Fibroblast of pulmonary artery (primary cell): Measurements from ENCODE around the gene OTX2.

ENCODE experiments used
- DNase-seq: peaks from one replicate; pipeline ENCODE4 v3.0.0-alpha.2; 2010; ENCODE audit warnings: low read depth
- H3K4me3 ChIP-seq: replicated peaks from 2 replicates; pipeline ENCODE4 v1.5.1; 2011; ENCODE audit warnings: low read depth, mild to moderate bottlenecking, control low read depth, low read length, moderate library complexity
- TF ChIP-seq, protein P1 (sequence below): IDR thresholded peaks from 2 replicates; pipeline ENCODE4 v1.5.1; 2011; ENCODE audit warnings: mild to moderate bottlenecking, control low read depth, low read length, inconsistent platforms; ENCODE audit errors: missing control alignments

Gene OTX2

DNA sequence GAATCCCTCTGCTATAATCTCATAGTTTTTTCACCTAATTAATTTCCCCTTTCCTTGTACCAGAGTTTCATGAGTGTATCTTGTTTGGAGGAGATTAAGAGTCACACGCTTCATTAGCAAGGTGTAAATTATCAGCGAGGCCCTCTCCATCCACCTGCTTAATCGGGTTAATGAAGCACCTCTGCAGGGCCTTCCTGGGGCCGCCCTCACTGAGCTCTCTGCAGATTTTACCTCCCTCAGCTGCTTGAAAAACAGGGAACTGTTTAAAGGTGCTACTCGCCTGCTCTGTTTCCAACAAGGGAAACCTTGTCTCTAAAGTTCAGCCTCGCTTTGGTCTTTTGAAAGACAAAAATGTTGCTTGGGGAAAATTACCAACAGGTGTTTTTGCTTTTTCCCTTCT, 35.8 kb downstream of the OTX2 start:
- H3K4me3 ChIP-seq: no peak overlapping the region
- DNase-seq: no peak
- TF ChIP-seq, protein P1, sequence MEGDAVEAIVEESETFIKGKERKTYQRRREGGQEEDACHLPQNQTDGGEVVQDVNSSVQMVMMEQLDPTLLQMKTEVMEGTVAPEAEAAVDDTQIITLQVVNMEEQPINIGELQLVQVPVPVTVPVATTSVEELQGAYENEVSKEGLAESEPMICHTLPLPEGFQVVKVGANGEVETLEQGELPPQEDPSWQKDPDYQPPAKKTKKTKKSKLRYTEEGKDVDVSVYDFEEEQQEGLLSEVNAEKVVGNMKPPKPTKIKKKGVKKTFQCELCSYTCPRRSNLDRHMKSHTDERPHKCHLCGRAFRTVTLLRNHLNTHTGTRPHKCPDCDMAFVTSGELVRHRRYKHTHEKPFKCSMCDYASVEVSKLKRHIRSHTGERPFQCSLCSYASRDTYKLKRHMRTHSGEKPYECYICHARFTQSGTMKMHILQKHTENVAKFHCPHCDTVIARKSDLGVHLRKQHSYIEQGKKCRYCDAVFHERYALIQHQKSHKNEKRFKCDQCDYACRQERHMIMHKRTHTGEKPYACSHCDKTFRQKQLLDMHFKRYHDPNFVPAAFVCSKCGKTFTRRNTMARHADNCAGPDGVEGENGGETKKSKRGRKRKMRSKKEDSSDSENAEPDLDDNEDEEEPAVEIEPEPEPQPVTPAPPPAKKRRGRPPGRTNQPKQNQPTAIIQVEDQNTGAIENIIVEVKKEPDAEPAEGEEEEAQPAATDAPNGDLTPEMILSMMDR: no peak

DNA sequence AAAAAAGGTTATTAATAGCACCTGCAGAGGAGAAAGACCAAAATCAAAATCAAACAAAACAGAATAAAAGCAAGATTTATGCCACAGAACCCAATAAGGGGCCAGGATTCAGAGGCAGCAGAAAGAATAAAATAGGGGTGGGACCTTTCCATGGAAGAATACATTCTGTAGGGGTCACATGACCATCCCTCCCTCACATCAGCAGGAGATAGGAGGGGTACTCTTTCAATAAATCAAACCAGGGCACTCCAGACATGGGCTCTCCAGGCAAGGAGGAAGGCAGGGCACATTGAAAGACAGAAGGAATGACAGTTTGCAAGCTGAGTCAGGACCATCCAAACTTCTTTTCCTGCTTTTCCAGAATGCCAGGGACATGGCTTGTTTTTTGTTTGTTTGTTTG, 39.8 kb downstream of the OTX2 start:
- DNase-seq: no peak
- no peak overlapping the region for H3K4me3 ChIP-seq
- TF ChIP-seq, protein P1: no peak

DNA sequence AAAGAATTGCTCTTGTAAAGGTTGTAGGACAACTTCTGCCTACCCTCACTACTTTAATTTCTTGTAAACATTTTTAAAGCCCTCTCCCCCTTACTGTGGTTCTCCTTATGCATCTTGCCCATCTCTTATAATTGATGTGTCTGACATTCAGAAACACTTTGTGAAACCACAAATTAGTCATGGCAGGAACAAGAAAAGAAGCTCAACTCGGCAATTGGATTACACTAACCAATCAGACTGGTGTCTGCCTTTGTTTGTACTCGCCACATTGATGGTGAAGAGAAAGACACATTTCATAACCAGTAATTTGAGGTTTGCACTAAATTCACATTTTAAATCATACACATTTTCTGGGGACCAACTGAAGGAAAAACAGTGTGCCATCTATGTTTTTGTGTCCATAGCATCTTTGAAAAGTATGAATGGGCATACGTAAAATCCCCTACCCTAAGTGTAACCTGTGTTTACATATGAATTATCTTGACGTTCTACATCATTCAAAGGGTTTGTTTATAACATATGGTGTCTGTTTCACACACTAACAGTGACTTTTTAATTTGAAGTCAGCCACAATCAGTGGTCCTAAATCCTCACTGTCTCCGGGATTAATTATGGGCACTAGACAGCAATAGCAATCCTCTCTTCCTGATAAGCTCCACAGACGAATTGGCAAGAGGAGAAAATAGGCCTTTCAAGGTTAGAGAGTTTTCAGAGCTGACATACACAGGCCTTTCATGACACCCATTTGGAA, 49.9 kb downstream of the OTX2 start:
- DNase-seq: no peak
- no peak overlapping the region for H3K4me3 ChIP-seq
- TF ChIP-seq, protein P1: no peak

DNA sequence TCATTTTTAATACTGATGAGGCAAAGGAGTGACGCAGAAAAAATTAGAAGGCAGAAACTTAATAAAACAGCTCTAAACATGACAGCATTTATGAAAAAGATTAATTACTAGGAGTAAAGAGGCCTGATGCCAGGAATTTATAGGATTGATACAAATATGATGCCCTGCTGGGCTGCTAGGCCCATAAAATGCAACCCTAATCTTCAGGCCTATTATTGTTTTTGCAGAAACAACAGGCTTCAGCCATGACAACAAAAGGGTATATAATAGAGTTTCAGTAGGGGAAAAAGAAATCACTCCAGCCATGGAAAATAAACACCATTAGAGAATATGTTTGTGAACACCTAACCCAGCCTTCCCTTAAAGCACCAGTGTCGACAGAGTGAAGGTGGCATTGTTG, 50.6 kb downstream of the OTX2 start:
- no peak overlapping the region for H3K4me3 ChIP-seq
- DNase-seq: no peak
- TF ChIP-seq, protein P1: no peak

DNA sequence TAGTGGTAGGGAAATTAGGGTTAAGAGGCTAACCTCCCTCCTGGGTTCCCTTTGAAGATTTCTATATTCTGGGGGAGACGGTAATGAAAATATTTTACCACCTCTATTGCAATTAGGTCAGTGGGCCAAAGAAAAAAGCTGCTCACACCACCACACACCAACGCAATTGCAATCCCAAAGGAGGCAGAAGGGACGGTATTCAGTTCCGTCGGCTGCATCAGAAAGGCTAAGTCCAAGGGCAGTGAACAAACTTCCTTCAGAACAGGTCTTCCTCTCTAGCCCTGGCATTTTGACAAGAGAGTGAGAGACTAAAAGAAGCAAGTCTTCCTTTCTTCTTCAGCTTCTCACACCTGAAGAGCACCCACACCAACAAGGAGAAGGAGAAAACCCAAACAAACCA, 51.2 kb downstream of the OTX2 start:
- DNase-seq: no peak
- TF ChIP-seq, protein P1: no peak
- no peak overlapping the region for H3K4me3 ChIP-seq

DNA sequence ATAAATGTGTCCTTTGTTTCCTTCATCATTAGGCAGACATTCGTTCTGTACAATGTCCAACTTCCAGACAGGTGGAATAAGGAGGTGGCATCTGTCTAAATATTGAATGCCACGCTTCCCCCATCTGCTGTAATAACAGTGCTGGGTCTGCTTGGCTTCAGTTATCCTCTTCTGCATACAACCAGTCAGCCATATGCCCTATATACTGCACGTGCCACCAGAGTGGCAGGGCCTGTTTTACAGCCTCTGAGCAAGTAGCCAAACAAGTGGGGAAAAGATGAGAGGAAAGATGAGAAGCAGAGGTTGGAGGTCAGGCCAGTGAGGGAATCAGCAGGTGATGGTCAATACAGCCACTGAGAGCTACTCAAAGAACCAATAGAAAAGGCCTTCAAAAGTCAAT, 55.4 kb downstream of the OTX2 start:
- TF ChIP-seq, protein P1: no peak
- no peak overlapping the region for H3K4me3 ChIP-seq
- no peak for DNase-seq

DNA sequence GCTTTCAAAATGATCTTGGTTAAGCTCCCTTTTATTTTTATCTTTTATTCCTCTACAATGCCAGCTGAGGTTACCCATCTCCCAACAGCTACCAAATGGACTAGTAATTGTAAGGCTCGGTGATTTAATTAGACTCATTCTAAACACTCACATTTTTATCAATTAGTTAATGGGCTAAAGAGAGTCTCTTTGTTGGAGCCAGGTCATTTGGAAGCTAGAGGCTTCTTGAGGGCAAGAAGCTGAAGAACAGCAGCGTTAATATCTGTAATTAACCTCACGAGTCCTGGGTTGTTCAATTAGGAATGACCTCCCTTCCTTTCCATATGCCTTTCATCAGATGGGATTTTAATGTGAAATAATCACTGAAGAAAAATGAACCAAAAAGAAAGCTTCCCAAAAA, 56.9 kb downstream of the OTX2 start:
- DNase-seq: no peak
- TF ChIP-seq, protein P1: no peak
- H3K4me3 ChIP-seq: no peak overlapping the region
